Epidermal melanocyte (primary cell): ENCODE measurements around the gene HPCAL1.
"Not testable (repeated sequence)": the region's sequence is repeated elsewhere in the genome, so short reads cannot be mapped to it uniquely, and the experiment has no call there.

Experiments used
- DNase-seq: peaks from one replicate; pipeline ENCODE4 v3.0.0; 2011; ENCODE audit warnings: low spot score; ENCODE audit not compliant: insufficient read length

Gene HPCAL1

DNA sequence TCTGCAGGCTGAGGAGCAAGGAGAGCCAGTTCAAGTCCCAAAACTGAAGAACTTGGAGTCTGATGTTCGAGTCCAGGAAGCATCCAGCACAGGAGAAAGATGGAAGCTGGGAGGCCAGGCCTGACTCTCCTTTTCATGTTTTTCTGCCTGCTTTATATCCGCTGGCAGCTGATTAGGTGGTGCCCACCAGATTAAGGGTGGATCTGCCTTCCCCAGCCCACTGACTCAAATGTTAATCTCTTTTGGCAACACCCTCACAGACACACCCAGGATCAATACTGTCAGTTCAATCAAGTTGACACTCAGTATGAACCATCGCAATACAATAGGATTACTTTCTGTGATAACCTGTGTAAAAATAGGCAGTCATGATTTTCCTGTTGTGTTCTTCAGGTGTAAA, 154.5 kb downstream of the HPCAL1 start:
- DNase-seq = not testable (repeated sequence)

DNA sequence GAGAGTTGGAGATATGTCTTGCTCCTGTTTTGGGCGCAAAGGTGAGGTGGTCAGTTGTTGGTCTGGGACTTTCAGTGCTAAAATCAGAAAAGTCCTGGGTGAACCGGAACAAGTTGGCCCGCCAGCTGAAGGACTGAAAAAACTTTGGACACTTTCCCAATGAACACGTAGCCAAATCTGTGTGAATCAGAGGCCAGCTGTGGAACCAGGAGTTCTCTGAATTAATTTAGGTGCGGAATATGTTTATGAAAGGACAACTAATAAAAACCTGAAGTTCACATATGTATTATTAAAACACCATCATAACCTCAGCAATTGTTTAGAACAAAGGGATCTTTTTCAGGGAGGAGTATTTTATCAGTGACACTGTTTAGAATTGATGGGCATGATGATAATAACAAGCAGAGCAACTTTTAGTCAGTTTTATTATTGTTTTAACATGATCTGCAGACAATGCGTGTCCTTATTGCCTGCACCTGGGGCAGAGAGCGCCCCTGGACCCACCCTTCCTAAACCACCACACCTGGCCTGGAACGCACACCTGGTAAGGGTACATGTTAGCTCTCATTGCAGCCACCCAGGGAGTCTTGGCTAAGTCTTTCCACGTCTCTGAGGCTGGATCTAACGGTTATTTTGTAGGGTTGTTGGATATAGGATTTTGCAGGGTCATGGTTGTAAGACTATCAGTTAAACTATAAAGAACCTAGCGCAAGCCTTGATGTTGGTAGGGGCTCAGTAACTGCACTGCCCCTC, 155.3 kb downstream of the HPCAL1 start:
- no peak for DNase-seq

DNA sequence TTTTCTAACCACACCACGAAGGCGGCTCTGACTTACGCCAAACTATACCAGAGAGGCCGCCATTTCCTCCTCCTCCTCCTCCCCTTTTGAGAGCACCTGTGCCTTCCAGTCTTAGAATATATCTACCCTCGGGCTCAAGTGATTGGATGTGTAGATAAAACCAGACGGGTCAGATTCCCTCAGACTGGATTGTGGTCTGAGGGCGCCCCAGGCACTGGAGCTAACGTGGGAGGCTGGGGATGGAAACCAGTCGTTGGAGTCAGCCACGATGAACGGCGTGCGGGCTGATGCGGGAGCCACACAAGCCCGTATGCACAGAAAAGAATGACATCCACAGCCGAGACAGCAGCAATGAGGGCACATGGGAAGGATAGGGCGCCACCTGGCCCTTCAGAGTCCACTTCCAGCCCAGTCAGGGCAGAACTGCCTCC, 157.7 kb downstream of the HPCAL1 start:
- no peak for DNase-seq

DNA sequence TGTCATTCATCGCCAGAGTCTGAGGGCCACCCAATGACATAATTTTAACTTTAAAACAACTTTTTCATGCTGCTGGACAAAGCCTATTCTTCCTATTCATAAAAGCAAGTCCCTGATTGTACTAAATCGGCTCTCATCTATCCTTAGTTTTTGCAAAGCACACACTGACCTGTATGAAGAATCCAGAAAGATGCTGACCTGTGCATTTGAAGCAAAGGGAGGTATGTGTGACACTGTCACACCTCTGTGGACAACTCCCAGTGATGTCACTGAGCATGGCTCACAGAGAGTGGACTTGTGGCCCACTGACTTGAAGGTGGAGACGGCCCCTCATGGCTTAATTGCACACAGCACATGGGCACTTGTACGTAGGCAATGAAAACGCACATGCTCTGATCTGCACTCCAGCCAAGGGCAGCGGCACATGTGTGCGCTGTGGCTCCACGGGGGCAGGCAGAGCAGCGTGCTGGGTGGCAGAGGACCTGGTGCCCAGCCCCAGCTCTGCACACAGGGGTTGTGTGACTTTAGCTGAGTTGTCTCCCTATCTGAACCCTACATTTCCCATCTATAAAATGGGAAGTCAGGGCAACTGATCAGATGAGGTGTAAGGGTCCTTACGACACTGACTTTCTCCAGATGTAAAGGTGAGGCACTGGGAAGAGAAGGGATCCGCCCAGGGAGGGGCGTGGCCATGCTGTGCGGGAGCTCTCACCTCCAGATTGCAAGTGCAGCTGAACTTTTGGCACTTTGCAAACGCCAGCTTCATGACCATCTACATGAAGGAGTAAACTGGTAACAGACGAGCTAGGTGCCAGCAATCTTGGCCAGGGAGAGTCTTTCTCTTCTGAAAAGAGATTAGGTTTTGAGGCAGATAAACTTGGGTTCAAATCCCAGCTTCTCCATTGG, 159.7 kb downstream of the HPCAL1 start:
- DNase-seq = no peak

DNA sequence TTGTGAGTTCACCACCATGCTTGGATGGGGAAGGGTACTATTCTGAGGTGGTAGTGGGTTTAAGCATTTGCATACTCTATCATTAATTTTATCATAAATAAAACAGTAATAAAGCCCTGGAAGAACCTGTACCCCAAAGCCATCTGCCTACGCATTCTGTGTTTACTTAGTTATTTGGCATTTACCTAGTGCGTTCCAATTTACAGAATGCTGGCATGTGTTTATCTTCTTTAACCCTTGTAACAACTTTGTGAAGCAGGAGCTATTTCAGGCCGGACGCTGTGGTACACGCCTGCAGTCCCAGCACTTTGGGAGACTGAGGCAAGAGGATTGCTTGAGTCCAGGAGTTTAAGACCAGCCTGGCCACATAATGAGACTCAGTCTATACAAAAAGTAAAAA, 163.2 kb downstream of the HPCAL1 start:
- no peak for DNase-seq

DNA sequence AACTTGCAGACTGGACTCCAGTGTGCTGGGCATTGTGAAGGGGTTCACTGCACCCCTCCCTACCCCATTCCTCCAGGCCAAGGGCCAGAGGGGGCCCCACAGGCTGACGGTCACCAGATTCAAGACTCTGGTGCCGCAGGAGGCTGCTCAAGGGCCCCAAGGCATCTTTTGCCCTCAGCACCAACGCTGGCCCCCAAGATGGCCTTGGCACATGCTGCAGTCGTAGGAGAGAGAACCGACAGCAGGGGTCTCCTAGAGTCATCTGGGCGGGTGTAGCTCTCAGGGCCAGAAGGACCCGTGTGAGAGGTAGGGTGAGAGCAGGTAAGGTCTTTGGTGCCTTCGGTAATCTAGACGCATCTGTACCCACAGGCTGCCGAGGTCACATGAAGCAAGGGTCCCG, 164.1 kb downstream of the HPCAL1 start:
- DNase-seq = no peak

DNA sequence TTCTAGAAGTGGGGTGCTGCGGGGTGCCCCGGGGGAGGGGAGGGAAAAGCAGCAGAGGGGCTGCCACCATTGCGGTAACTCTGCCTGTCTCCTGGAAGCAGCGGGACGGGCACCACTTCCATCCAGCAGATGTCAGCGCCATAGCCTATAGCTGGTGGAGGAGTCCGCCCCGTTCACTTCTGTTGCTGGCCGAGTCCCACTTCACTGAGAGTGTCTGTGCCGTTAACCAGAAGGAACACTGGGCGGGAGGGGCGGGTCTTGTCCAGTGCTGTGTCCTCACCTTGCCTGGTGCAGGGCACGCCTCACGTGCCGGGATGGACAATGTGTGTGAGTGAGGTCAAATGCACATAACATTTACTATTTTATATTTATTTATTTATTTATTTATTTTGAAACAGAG, 164.7 kb downstream of the HPCAL1 start:
- no peak for DNase-seq

DNA sequence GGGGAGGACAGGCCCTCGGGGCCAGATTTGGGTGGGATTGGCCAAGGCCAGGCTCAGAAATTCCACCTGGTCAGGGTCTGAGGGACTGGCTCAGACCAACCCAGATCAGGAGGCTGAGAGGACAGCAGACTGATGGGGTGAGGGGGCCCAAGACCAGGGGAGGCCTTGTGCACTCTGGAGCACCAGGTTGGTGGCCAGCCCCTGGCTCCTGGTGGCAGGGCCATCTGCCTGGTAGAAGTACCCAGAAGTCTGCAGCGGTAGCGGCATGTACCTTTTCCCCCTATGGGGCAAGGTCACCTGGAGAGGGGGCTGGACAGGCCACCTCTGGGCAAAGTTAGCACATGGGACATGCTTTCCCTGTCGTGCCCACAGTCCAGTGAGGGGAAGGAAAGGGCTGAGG, 166.6 kb downstream of the HPCAL1 start:
- no peak for DNase-seq

DNA sequence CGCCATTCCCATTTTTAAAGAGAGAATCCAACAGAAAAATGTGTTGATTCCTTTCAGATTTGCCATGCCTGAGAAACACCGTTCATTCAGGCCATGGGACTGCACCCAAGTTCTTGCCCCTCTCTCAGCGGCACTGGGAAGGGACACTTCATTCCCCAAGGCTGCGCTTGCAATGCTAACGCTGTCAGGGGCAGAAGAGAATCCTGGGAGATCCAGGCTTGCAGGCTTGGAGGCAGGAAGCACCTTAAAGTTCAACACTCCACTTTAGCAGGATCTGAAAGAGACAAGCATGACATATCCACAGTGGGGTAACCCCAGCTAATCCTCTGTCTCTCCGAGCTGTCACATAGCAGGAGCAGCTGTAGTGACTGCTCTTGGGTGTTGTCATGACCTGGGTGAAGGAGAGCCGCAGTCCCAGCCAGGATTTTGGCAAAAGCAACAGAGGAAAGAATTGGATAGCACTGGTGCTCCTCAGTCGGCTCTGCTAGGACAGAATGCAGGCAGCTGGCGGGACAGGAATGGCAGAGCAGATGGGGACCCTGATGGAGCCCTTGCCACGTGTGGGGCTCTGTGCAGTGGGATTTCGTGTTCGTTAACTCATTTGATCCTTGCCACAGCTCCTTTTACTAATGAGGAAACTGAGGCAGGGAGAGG, 167.4 kb downstream of the HPCAL1 start:
- DNase-seq = no peak

DNA sequence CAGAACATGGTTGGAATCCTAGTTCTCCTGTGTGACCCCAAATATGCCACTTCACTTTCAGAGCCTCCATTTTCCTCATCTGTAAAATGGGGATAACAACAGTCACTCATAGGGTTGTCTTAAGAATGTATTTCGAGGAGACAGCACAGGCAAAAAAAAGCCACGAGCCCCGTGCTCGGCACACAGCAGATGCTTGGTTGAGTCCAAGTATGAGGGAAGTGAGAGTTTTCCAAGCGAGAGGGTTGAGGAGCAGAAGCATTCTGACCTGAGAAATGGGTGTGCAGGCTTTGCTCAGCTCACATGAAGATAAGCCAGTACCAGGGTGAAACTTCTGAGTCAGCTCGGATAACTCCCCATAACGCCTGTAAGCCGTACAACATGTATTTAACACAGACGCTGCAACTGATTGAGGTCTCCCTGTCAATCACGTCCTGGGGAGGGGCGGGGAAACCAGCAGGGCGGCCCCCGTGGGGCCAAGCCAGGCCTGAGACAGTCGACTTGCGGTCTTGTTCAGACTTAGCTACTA, 168.4 kb downstream of the HPCAL1 start:
- DNase-seq = no peak

DNA sequence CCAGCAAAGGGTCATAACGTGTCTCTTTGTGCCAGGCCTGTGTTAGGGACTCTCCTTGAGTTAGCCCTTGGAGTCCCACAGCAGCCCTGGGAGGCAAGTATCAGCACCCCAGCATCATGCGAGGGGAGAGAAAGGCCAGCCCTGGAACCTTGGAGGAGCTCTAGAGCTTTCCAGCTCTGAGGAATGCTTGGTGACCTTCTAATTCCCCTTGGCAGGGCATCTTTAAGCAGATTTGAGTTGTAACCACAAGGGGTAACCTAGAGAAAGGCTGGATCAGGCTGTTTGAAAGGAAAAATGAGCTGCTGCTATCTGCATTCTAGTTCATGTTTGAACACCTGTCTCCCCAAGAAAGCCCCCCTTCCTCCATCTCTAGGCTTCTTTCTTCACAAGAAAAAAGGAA, 169.3 kb downstream of the HPCAL1 start:
- DNase-seq = no peak

DNA sequence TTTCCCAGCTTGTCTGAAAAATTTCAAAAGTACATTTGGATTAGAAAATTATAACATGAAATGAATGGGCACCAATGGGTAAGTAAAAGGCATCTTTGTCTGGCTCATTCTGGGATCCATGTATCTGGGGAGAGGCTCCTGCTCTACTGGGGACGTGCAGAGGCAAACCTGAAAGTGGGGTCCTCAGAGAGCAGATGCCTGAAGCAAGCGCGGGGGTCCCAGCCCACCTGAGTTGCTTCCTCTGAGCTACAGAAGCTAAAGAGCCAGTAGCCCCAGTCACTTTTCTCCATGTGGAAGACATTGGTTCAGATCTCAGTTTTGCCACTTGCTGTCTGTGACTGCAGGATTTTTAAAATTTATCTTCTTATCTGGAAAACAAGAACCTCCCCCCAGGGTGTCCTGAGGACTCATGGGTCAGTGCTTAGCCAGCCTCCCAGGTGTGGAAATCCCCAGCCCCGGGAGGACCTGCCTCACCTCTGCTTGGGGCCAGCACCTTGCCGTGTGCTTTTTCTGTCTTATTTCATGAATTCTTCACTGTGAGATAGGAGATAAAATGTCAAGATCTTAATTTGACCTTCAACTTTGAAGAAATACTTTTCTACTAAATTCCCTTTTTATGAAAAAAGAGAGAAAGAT, 170.5 kb downstream of the HPCAL1 start:
- DNase-seq = no peak

DNA sequence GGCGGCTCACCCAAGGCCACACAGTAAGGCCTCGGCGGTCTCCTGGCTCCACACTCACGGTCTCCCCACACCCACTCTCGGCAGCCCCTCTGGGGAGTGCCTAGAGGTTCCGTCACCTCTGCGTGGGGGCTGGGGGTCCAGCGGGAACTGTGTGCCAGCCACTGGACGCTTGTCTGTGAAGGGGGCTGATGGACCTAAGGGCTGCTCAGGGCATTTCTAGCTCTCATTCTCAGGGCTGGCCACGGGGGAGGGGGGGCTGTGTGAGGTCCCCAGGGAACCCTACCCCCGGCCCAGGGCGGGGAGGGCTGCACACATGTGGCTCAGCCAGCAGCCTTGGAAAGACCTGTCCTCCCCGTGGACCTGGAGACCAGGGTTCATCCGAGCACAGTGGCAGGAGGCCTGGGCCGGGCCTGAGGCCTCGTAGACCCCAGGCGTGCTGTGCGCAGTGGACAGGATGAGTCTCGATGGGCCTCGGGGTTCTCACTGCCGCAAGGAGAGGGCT, 172.6 kb downstream of the HPCAL1 start:
- DNase-seq = no peak

DNA sequence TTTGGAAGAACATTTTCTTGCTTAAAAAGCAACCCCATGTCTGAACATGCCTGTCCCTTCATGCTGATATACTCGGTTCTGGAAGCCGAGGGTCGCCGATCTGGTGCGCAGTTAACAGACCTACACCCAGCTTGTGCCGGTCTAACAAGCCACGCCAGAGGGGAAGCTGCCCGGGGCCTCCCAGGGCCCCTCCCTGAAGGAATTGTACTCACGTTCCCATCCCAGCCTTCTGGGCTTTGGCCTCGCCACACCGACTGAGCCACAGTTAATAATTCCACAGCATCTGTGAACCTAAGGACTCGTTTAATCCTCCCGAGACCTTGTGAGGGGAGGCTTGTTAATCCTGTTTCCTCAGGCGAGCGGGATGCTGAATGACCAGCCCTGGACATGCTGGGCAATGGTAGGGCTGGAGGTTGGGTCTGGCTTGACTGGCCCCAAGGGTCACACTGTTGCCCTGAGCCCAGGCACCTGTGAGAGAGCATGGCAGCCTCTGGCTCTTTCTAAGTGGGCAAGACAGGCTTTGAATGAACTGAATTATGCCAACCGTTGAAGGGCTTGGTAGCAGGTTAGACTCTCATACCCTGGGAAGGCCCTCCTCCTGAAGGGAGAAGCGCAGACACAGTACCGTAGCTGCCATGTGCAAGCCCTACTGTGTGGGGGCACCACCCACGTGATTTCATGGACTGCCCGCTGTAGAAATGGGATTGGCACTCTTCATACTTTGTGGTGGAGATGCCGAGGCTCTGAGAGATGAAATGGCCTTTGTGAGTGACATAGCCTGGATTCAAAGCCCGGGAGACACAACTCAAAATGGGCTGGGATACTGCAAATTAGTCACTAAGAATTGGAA, 173.3 kb downstream of the HPCAL1 start:
- no peak for DNase-seq

DNA sequence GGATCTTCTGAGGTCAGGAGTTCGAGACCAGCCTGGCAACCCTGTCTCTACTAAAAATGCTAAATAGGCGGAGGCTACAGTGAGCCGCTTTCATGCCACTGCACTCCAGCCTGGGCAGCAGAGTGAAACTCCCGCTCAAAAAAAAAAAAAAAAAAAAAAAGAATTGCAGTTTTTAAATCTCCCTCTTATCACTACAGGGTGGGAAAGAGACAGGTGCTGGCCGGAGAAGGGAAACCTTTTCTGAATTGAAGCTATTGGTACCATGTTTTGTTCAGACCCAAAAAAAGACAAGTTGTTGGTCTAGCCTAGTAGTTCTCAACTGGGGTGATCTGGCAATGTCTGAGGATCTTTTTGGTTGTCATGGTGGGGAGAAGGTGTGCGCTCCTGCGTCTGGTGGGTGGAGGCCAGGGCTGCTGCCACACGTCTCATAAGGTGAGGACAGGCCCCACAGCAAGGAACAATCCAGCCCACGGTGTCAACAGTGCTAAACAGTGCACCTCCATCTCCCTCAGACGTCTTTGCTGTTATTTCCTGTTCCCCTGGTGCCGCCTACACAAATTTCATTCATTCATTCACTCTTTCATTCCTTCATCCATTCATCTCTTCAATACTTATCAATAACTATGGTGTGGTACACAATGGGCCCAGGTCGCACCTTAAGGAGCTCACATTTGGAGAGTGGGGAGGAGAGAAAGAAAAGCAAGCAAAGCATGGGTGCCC, 174.2 kb downstream of the HPCAL1 start:
- no peak for DNase-seq
